Measurements from ENCODE around the gene TRIM50. TPM values are rescaled to one million over a fixed set of nuclear protein-coding genes. Genes with fewer than 3 reads are reported as not detected.

Gene TRIM50
- total and polyA plus RNA-seq, 4 donors = 0.14 to 1.4 (median 0.15) TPM

DNA sequence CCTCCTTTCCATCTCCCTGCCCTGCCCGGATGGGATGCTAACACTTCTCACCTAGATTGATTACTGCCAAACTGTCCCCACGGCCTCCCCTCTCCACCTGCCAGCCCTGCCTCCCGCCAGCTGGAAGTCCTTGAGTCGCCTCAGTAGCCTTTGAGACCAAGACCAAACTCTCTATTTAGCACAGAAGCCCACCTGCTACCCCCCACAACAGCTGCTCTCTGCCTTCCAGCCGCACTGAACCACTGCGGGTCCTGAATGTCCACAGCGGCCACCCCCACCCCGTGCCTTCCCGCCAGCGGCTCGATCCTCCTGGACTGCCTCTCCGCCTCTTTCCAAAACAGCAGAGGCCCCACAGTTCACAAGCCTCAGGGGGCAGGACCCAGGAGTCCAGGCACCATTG, 39.1 kb upstream of the TRIM50 start (continued):
- TF ChIP-seq, protein P1, sequence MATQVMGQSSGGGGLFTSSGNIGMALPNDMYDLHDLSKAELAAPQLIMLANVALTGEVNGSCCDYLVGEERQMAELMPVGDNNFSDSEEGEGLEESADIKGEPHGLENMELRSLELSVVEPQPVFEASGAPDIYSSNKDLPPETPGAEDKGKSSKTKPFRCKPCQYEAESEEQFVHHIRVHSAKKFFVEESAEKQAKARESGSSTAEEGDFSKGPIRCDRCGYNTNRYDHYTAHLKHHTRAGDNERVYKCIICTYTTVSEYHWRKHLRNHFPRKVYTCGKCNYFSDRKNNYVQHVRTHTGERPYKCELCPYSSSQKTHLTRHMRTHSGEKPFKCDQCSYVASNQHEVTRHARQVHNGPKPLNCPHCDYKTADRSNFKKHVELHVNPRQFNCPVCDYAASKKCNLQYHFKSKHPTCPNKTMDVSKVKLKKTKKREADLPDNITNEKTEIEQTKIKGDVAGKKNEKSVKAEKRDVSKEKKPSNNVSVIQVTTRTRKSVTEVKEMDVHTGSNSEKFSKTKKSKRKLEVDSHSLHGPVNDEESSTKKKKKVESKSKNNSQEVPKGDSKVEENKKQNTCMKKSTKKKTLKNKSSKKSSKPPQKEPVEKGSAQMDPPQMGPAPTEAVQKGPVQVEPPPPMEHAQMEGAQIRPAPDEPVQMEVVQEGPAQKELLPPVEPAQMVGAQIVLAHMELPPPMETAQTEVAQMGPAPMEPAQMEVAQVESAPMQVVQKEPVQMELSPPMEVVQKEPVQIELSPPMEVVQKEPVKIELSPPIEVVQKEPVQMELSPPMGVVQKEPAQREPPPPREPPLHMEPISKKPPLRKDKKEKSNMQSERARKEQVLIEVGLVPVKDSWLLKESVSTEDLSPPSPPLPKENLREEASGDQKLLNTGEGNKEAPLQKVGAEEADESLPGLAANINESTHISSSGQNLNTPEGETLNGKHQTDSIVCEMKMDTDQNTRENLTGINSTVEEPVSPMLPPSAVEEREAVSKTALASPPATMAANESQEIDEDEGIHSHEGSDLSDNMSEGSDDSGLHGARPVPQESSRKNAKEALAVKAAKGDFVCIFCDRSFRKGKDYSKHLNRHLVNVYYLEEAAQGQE (IDR thresholded peaks at IDR 0.05) = no peak
- TF ChIP-seq YY1 (IDR thresholded peaks at IDR 0.05) = no peak
- TF ChIP-seq, protein P2, sequence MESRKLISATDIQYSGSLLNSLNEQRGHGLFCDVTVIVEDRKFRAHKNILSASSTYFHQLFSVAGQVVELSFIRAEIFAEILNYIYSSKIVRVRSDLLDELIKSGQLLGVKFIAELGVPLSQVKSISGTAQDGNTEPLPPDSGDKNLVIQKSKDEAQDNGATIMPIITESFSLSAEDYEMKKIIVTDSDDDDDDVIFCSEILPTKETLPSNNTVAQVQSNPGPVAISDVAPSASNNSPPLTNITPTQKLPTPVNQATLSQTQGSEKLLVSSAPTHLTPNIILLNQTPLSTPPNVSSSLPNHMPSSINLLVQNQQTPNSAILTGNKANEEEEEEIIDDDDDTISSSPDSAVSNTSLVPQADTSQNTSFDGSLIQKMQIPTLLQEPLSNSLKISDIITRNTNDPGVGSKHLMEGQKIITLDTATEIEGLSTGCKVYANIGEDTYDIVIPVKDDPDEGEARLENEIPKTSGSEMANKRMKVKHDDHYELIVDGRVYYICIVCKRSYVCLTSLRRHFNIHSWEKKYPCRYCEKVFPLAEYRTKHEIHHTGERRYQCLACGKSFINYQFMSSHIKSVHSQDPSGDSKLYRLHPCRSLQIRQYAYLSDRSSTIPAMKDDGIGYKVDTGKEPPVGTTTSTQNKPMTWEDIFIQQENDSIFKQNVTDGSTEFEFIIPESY (IDR thresholded peaks at IDR 0.05) = no peak
- TF ChIP-seq, protein P3, sequence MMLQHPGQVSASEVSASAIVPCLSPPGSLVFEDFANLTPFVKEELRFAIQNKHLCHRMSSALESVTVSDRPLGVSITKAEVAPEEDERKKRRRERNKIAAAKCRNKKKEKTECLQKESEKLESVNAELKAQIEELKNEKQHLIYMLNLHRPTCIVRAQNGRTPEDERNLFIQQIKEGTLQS (IDR thresholded peaks at IDR 0.05) = no peak
- no peak for TF ChIP-seq FOXA2 (IDR thresholded peaks at IDR 0.05)

DNA sequence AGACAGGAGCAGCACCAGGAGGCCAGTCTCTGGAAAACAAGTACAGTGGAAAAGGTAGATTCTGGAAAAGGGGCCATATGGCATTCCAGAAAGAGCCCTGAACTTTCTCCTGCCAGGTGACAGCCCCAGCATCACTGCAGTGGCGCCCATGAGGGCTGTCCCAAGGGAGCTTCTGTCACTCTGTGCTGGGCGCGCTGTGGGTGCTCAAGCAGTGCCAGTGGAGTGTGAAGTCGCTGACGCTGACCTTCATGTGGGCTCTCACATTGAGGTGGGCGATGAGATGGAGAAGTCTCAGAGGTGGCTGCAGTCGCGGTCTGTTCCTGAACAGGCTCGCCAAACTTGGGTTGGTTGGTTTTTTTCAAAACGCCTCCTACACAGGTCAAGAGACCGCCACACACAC, 38.2 kb upstream of the TRIM50 start:
- Histone ChIP-seq H3K9ac (ENCODE audit: low read depth in 1 of 2, low read length in 2 of 2) (no peak overlapping the region), H3K36me3 (ENCODE audit: control insufficient read depth in 4 of 4, insufficient read depth in 3 of 4, low read depth in 1 of 4, low read length in 3 of 4) (no peaks in the 10 kb centered on the region), H3K27ac (ENCODE audit: low read depth in 1 of 2, low read length in 2 of 2) (no peak overlapping the region), H3K27me3 (ENCODE audit: control insufficient read depth in 4 of 4, insufficient read depth in 4 of 4, low read length in 3 of 4) (no peaks in the 10 kb centered on the region), H3K9me3 (ENCODE audit: control insufficient read depth in 4 of 4, low read length in 3 of 4) (no peaks in the 10 kb centered on the region), H3K4me3 (ENCODE audit: low read depth in 1 of 3, low read length in 3 of 3) (no peak overlapping the region), H3K4me1 (ENCODE audit: control insufficient read depth in 4 of 4, insufficient read depth in 4 of 4, low read length in 3 of 4) (no peaks in the 10 kb centered on the region)
- no peak for TF ChIP-seq NR2F2 (IDR thresholded peaks at IDR 0.05)
- no peak for TF ChIP-seq RAD21 (IDR thresholded peaks at IDR 0.05)
- WGBS = 94% methylated on average over 11 of the region's 11 CpGs
- DNase-seq (ENCODE audit: low spot score) = no peak

DNA sequence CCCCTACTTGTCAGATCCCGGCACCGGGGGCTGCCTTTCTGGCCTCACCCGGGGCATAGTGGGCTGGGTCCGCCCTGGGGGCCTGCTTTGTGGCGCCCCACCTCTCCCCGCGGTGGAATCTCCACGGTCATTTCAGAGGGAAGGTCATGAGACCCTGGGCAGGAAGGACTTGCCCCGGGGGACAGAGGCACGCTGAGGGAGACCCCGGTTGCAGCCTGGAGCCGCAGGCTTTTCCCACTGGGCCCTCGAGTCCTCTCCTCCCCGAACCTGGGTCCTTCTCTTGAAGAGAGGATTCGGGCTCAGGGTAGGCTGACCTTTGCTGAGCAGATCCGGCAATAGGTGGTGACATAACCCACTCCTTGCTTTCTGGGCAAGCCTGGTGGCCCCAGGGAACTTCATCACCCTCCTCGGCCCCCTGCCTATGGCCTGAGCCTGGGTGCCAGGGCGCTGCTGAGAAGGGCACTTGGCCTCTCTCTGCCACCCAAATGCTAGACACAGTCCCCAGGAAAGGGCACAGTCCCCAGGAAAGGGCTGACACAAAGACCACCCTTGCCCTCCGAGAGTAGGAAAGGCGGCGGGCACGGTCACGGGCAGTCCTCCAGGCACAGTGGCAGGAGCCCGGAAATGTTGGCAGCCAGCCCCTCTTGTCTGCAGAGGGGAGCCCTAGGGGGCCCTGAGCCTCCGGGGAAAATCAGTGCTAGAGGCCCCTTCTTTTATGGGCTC, 36.3 kb upstream of the TRIM50 start:
- 80% methylated on average over 25 of the region's 25 CpGs for WGBS
- Histone ChIP-seq H3K9ac (ENCODE audit: low read depth in 1 of 2, low read length in 2 of 2) (no peak overlapping the region), H3K27ac (ENCODE audit: low read depth in 1 of 2, low read length in 2 of 2) (no peak overlapping the region), H3K4me3 (ENCODE audit: low read depth in 1 of 3, low read length in 3 of 3) (no peak overlapping the region), H3K4me1 (ENCODE audit: control insufficient read depth in 4 of 4, insufficient read depth in 4 of 4, low read length in 3 of 4) (no peaks in the 10 kb centered on the region), H3K36me3 (ENCODE audit: control insufficient read depth in 4 of 4, insufficient read depth in 3 of 4, low read depth in 1 of 4, low read length in 3 of 4) (no peaks in the 10 kb centered on the region), H3K9me3 (ENCODE audit: control insufficient read depth in 4 of 4, low read length in 3 of 4) (no peaks in the 10 kb centered on the region), H3K27me3 (ENCODE audit: control insufficient read depth in 4 of 4, insufficient read depth in 4 of 4, low read length in 3 of 4) (no peaks in the 10 kb centered on the region)
- TF ChIP-seq NR2F2 (IDR thresholded peaks at IDR 0.05) (no peak), TAF1 (conservative IDR thresholded peaks at IDR 0.05) (no peak), HNF4A (conservative IDR thresholded peaks at IDR 0.05) (no peak), JUND (IDR thresholded peaks at IDR 0.05) (no peak), GABPA (IDR thresholded peaks at IDR 0.05 in 1 of 2, conservative IDR thresholded peaks at IDR 0.05 in 1 of 2) (no peak), SP1 (IDR thresholded peaks at IDR 0.05) (no peak)
- TF ChIP-seq, protein P1 (IDR thresholded peaks at IDR 0.05) = no peak
- TF ChIP-seq, protein P4, sequence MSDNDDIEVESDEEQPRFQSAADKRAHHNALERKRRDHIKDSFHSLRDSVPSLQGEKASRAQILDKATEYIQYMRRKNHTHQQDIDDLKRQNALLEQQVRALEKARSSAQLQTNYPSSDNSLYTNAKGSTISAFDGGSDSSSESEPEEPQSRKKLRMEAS (IDR thresholded peaks at IDR 0.05) = no peak
- TF ChIP-seq, protein P5, sequence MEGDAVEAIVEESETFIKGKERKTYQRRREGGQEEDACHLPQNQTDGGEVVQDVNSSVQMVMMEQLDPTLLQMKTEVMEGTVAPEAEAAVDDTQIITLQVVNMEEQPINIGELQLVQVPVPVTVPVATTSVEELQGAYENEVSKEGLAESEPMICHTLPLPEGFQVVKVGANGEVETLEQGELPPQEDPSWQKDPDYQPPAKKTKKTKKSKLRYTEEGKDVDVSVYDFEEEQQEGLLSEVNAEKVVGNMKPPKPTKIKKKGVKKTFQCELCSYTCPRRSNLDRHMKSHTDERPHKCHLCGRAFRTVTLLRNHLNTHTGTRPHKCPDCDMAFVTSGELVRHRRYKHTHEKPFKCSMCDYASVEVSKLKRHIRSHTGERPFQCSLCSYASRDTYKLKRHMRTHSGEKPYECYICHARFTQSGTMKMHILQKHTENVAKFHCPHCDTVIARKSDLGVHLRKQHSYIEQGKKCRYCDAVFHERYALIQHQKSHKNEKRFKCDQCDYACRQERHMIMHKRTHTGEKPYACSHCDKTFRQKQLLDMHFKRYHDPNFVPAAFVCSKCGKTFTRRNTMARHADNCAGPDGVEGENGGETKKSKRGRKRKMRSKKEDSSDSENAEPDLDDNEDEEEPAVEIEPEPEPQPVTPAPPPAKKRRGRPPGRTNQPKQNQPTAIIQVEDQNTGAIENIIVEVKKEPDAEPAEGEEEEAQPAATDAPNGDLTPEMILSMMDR (IDR thresholded peaks at IDR 0.05; ENCODE audit: low read depth, low read length, missing input control) = no peak
- DNase-seq (ENCODE audit: low spot score) = no peak

Measured in liver (tissue), 9 donors.